ENCODE measurements around the gene SFRP2. TPM values are rescaled to one million over a fixed set of nuclear protein-coding genes. Genes with fewer than 3 reads are reported as not detected.

Gene SFRP2
- total and polyA plus RNA-seq, 2 donors (not counting 1 experiment from before 2014, with no cell fraction given): not detected

- no peak overlapping the region for H3K4me3 Mint-ChIP-seq
- 90% methylated on average over 1 of the region's 3 CpGs for WGBS (ENCODE audit: insufficient coverage)
- intact Hi-C loops (cut with micrococcal nuclease): no loop called here
These were observed 49.7 kb upstream of the SFRP2 start for GRCh38 chr4:153838564-153838963.

GRCh38 chr4:153834901-153835300 is 46.0 kb upstream of the SFRP2 start:
- no peaks in the 10 kb centered on the region for H4K20me1 ChIP-seq (ENCODE audit: control insufficient read depth, insufficient read depth, low read length, poor library complexity, severe bottlenecking)
- H3K27ac ChIP-seq (ENCODE audit: low read length in 2 of 2): no peak overlapping the region
- no peaks in the 10 kb centered on the region for H3K4me1 ChIP-seq (ENCODE audit: control insufficient read depth in 2 of 2, insufficient read depth in 2 of 2, low read length in 2 of 2)
- Mint-ChIP-seq H3K27me3 (peaks cover 14% of the 10 kb centered on the region), H3K4me3 (no peak overlapping the region), H3K27ac (no peak overlapping the region), H3K9me3 (ENCODE audit: insufficient read depth) (no peaks in the 10 kb centered on the region), H3K4me1 (no peaks in the 10 kb centered on the region)
- no peak overlapping the region for H3K9ac ChIP-seq (ENCODE audit: low read length)
- H3K9me3 ChIP-seq (ENCODE audit: control extremely low read depth in 1 of 3, control insufficient read depth in 2 of 3, insufficient read depth in 1 of 3, low read length in 2 of 3): no peaks in the 10 kb centered on the region
- DNase-seq (no peak), ATAC-seq (ENCODE audit: low read depth) (no peak)
- H3K27me3 ChIP-seq (replicated peaks in 1 of 4; ENCODE audit: control extremely low read depth in 1 of 4, control insufficient read depth in 3 of 4, insufficient read depth in 4 of 4, low read length in 3 of 4): peaks cover 0 to 7% (median 1%) of the 10 kb centered on the region in 4 experiments
- CTCF ChIA-PET: no interaction called here
- intact Hi-C loops (cut with micrococcal nuclease): no loop called here
- H3K36me3 ChIP-seq (replicated peaks in 1 of 2; ENCODE audit: control extremely low read depth in 1 of 2, control insufficient read depth in 1 of 2, extremely low read depth in 1 of 2, insufficient read depth in 2 of 2, low read length in 1 of 2): no peaks in the 10 kb centered on the region
- 92% methylated on average over 5 of the region's 5 CpGs for WGBS (ENCODE audit: insufficient coverage)
- TF ChIP-seq CTCF (IDR thresholded peaks at IDR 0.05) (no peak), EZH2 (IDR thresholded peaks at IDR 0.05; ENCODE audit: borderline replicate concordance, insufficient read depth, low read depth, low read length, poor library complexity, severe bottlenecking) (no peak)
- no peaks in the 10 kb centered on the region for H3K79me2 ChIP-seq (ENCODE audit: control insufficient read depth, insufficient read depth, low read length)
- H2AFZ ChIP-seq (ENCODE audit: insufficient read depth, low read depth, low read length, poor library complexity, severe bottlenecking): no peak overlapping the region
- no peak overlapping the region for H3K4me2 ChIP-seq (replicated peaks; ENCODE audit: low read depth, low read length, poor library complexity, severe bottlenecking)
- POLR2A ChIA-PET: no interaction called here
- H3K4me3 ChIP-seq (ENCODE audit: control extremely low read depth in 1 of 5, extremely low read depth in 1 of 5, insufficient read depth in 1 of 5, low read depth in 2 of 5, low read length in 4 of 5): no peak overlapping the region

More at GRCh38 chr4:153838564-153838963, 49.7 kb upstream of the SFRP2 start:
- DNase-seq (no peak), ATAC-seq (ENCODE audit: low read depth) (no peak)
- Mint-ChIP-seq H3K4me1 (no peaks in the 10 kb centered on the region), H3K27ac (no peak overlapping the region), H3K27me3 (no peaks in the 10 kb centered on the region), H3K9me3 (ENCODE audit: insufficient read depth) (no peaks in the 10 kb centered on the region)
- H3K36me3 ChIP-seq (replicated peaks in 1 of 2; ENCODE audit: control extremely low read depth in 1 of 2, control insufficient read depth in 1 of 2, extremely low read depth in 1 of 2, insufficient read depth in 2 of 2, low read length in 1 of 2): no peaks in the 10 kb centered on the region
- no peak overlapping the region for H3K9ac ChIP-seq (ENCODE audit: low read length)
- no peak overlapping the region for H3K4me3 ChIP-seq (ENCODE audit: control extremely low read depth in 1 of 5, extremely low read depth in 1 of 5, insufficient read depth in 1 of 5, low read depth in 2 of 5, low read length in 4 of 5)
- POLR2A ChIA-PET: no interaction called here
- H4K20me1 ChIP-seq (ENCODE audit: control insufficient read depth, insufficient read depth, low read length, poor library complexity, severe bottlenecking): no peaks in the 10 kb centered on the region
- H3K4me2 ChIP-seq (replicated peaks; ENCODE audit: low read depth, low read length, poor library complexity, severe bottlenecking): no peak overlapping the region
- H2AFZ ChIP-seq (ENCODE audit: insufficient read depth, low read depth, low read length, poor library complexity, severe bottlenecking): no peak overlapping the region
- H3K27ac ChIP-seq (ENCODE audit: low read length in 2 of 2): no peak overlapping the region
- no peaks in the 10 kb centered on the region for H3K9me3 ChIP-seq (ENCODE audit: control extremely low read depth in 1 of 3, control insufficient read depth in 2 of 3, insufficient read depth in 1 of 3, low read length in 2 of 3)
- no peaks in the 10 kb centered on the region for H3K4me1 ChIP-seq (ENCODE audit: control insufficient read depth in 2 of 2, insufficient read depth in 2 of 2, low read length in 2 of 2)
- CTCF ChIA-PET: no interaction called here
- no peaks in the 10 kb centered on the region for H3K79me2 ChIP-seq (ENCODE audit: control insufficient read depth, insufficient read depth, low read length)
- peaks cover 0 to 3% (median 0%) of the 10 kb centered on the region in 4 experiments for H3K27me3 ChIP-seq (replicated peaks in 1 of 4; ENCODE audit: control extremely low read depth in 1 of 4, control insufficient read depth in 3 of 4, insufficient read depth in 4 of 4, low read length in 3 of 4)
- TF ChIP-seq EZH2 (IDR thresholded peaks at IDR 0.05; ENCODE audit: borderline replicate concordance, insufficient read depth, low read depth, low read length, poor library complexity, severe bottlenecking): no peak
- no peak for TF ChIP-seq CTCF (IDR thresholded peaks at IDR 0.05)
